Measurements from ENCODE around the gene MRPS18A. TPM values are rescaled to one million over a fixed set of nuclear protein-coding genes. Genes with fewer than 3 reads are reported as not detected.

MRPS18A gene
- total and polyA plus RNA-seq, 2 of the 13 experiments (the other 11 are each of a cell fraction or from before 2014, with no cell fraction given): 87.8 to 89.1 TPM

GRCh38 chr6:43724914-43725642 lies 37.5 kb upstream of the MRPS18A start (continued):
- TF ChIP-seq AKAP8 (CRISPR knock-in tag; IDR thresholded peaks at IDR 0.05) (no peak), CCDC6 (CRISPR knock-in tag; IDR thresholded peaks at IDR 0.05) (peak; percentile 81; the same call in 1 of the 2 replicates), FOXC1 (CRISPR knock-in tag; IDR thresholded peaks at IDR 0.05; ENCODE audit: borderline replicate concordance) (peak; percentile 87), MTERF4 (CRISPR knock-in tag; IDR thresholded peaks at IDR 0.05) (peak; percentile 38; the same call in 1 of the 2 replicates), ZNF282 (IDR thresholded peaks at IDR 0.05; ENCODE audit: partially characterized antibody) (no peak), ZNF30 (CRISPR knock-in tag; IDR thresholded peaks at IDR 0.05) (no peak), KDM2A (CRISPR knock-in tag; IDR thresholded peaks at IDR 0.05; ENCODE audit: borderline replicate concordance, low read depth) (peak; percentile 72), KLF11 (CRISPR knock-in tag; IDR thresholded peaks at IDR 0.05) (peak; percentile 71; the same call in 1 of the 2 replicates), CREB1 (IDR thresholded peaks at IDR 0.05) (0 out of 2 replicates have a peak, but pooled peaks have one; percentile 22), CREB1 (CRISPR knock-in tag; IDR thresholded peaks at IDR 0.05) (no peak), HMG20A (CRISPR knock-in tag; IDR thresholded peaks at IDR 0.05; ENCODE audit: borderline replicate concordance) (peak; percentile 88), ARID2 (CRISPR knock-in tag; IDR thresholded peaks at IDR 0.05; ENCODE audit: borderline replicate concordance) (no peak), FOXA3 (CRISPR knock-in tag; IDR thresholded peaks at IDR 0.05) (peak; percentile 85), FOXP1 (IDR thresholded peaks at IDR 0.05) (no peak), FOXP1 (CRISPR knock-in tag; IDR thresholded peaks at IDR 0.05) (peak; percentile 62), RERE (CRISPR knock-in tag; IDR thresholded peaks at IDR 0.05; ENCODE audit: low read depth) (peak; percentile 67; the same call in 1 of the 2 replicates), CEBPB (IDR thresholded peaks at IDR 0.05; ENCODE audit: borderline replicate concordance, low read depth, low read length) (peak; percentile 97), HOXD1 (CRISPR knock-in tag; IDR thresholded peaks at IDR 0.05) (peak; percentile 70; the same call in 1 of the 2 replicates), MATR3 (CRISPR knock-in tag; IDR thresholded peaks at IDR 0.05) (no peak), IKZF1 (IDR thresholded peaks at IDR 0.05) (no peak), ZMYM3 (CRISPR knock-in tag; IDR thresholded peaks at IDR 0.05) (peak; percentile 32; the same call in 1 of the 2 replicates), NFKBIZ (CRISPR knock-in tag; IDR thresholded peaks at IDR 0.05) (peak; percentile 92), ZNF224 (CRISPR knock-in tag; IDR thresholded peaks at IDR 0.05) (no peak), JUNB (CRISPR knock-in tag; IDR thresholded peaks at IDR 0.05; ENCODE audit: borderline replicate concordance) (no peak)

Data from HepG2 (cell line).